Central memory CD4-positive, alpha-beta T cell (primary cell): Measurements from ENCODE around the gene KIAA1143.
A peak's percentile ranks its signal among the peaks of the same experiment; 100 is the strongest.

Experiments
- DNase-seq: peaks from one replicate; pipeline ENCODE4 v3.0.0; 2022
- total RNA-seq, 3 experiments: gene quantifications; one replicate each; lab custom pipeline; 2026; lab: John Stamatoyannopoulos, UW

Gene KIAA1143
- 28.0 to 90.7 (median 78.6) reads per million in 3 experiments for total RNA-seq

- peak; percentile 95 for DNase-seq
These were observed at the start of gene KIAA1143, which contains the start of gene KIF15 for GRCh38 chr3:44761424-44762169. KIAA1143 (minus strand) TSS chr3:44761619; CDS start chr3:44761602, 17 bp downstream. KIF15 (plus strand) TSS chr3:44761794; CDS start chr3:44761866, 72 bp downstream.

GRCh38 chr3:44805960-44806359, 44.5 kb upstream of the KIAA1143 start:
- no peak for DNase-seq

GRCh38 chr3:44803298-44803697, 41.9 kb upstream of the KIAA1143 start:
- no peak for DNase-seq

- no peak for DNase-seq
These were observed 40.6 kb upstream of the KIAA1143 start for GRCh38 chr3:44802011-44802410.

GRCh38 chr3:44795197-44795596, 33.8 kb upstream of the KIAA1143 start:
- no peak for DNase-seq

GRCh38 chr3:44782891-44783290, 21.5 kb upstream of the KIAA1143 start:
- no peak for DNase-seq

GRCh38 chr3:44772099-44772442, 10.7 kb upstream of the KIAA1143 start:
- DNase-seq: no peak

GRCh38 chr3:44771424-44772098, 10.1 kb upstream of the KIAA1143 start:
- no peak for DNase-seq

- no peak for DNase-seq
These were observed 2.8 kb upstream of the KIAA1143 start for GRCh38 chr3:44764248-44764647.

- no peak for DNase-seq
These were observed 1.3 kb upstream of the KIAA1143 start for GRCh38 chr3:44762690-44763089.

- no peak for DNase-seq
These were observed 805 bp upstream of the KIAA1143 start for GRCh38 chr3:44762170-44762677.

- DNase-seq: no peak
These were observed 357 bp downstream of the KIAA1143 start for GRCh38 chr3:44761101-44761423.

GRCh38 chr3:44734646-44735168, 26.7 kb downstream of the KIAA1143 start:
- DNase-seq: no peak

GRCh38 chr3:44729384-44729910, 32.0 kb downstream of the KIAA1143 start, which contains the start of gene ZNF501:
ZNF501 (plus strand) TSS chr3:44729635; CDS start chr3:44734422, 4,787 bp downstream.
- peak; percentile 80 for DNase-seq

- DNase-seq: no peak
These were observed 39.4 kb downstream of the KIAA1143 start for GRCh38 chr3:44722103-44722401.

GRCh38 chr3:44721231-44722102, 40.0 kb downstream of the KIAA1143 start:
- DNase-seq: no peak

GRCh38 chr3:44712455-44713075, 48.9 kb downstream of the KIAA1143 start, which contains the start of gene ZNF502:
ZNF502 (plus strand) TSS chr3:44712660; CDS start chr3:44720262, 7,602 bp downstream.
- DNase-seq: peak; percentile 31
